Eye (tissue), 1 donor: Measurements from ENCODE around the gene DNTT.

Experiments
- DNase-seq: peaks from one replicate; pipeline ENCODE4 v3.0.0-alpha.2; 2015

Gene DNTT

GRCh38 chr10:96304230-96304629 is at the start of gene DNTT:
DNTT (plus strand) TSS chr10:96304434; CDS start chr10:96304498, 64 bp downstream.
- no peak for DNase-seq

GRCh38 chr10:96254976-96255375 is 49.3 kb upstream of the DNTT start:
- no peak for DNase-seq

- no peak for DNase-seq
Observed at GRCh38 chr10:96255549-96256333, 48.5 kb upstream of the DNTT start.

GRCh38 chr10:96257944-96258343 is 46.3 kb upstream of the DNTT start:
- DNase-seq: no peak

- no peak for DNase-seq
Observed at GRCh38 chr10:96259150-96259549, 45.1 kb upstream of the DNTT start.

GRCh38 chr10:96260014-96260413 is 44.2 kb upstream of the DNTT start:
- peak; percentile 53 for DNase-seq

GRCh38 chr10:96261132-96261531 is 43.1 kb upstream of the DNTT start:
- DNase-seq: no peak

- no peak for DNase-seq
Observed at GRCh38 chr10:96261930-96262329, 42.3 kb upstream of the DNTT start.

GRCh38 chr10:96263176-96263575 is 41.1 kb upstream of the DNTT start:
- no peak for DNase-seq

- DNase-seq: no peak
Observed at GRCh38 chr10:96263669-96264068, 40.6 kb upstream of the DNTT start.

GRCh38 chr10:96264938-96265337 is 39.3 kb upstream of the DNTT start:
- no peak for DNase-seq

GRCh38 chr10:96266118-96266770 is 38.0 kb upstream of the DNTT start:
- no peak for DNase-seq

GRCh38 chr10:96267234-96267705 is 37.0 kb upstream of the DNTT start:
- no peak for DNase-seq

GRCh38 chr10:96268341-96268909 is 35.8 kb upstream of the DNTT start:
- DNase-seq: no peak

GRCh38 chr10:96269438-96270300 is 34.6 kb upstream of the DNTT start:
- DNase-seq: no peak

GRCh38 chr10:96270571-96270970 is 33.7 kb upstream of the DNTT start:
- DNase-seq: no peak

GRCh38 chr10:96271016-96271815 is 33.0 kb upstream of the DNTT start, which contains the start of gene BLNK:
BLNK (minus strand) TSS chr10:96271569; CDS start chr10:96271398, 171 bp downstream.
- DNase-seq: peak; percentile 22

- no peak for DNase-seq
Observed at GRCh38 chr10:96272316-96273280, 31.6 kb upstream of the DNTT start.

- no peak for DNase-seq
Observed at GRCh38 chr10:96275685-96276418, 28.4 kb upstream of the DNTT start.

- DNase-seq: no peak
Observed at GRCh38 chr10:96276426-96276825, 27.8 kb upstream of the DNTT start.
